GM21526 (cell line): ENCODE results near the gene HIPK2.

Experiments
- ATAC-seq: cut with Tn5 transposase; IDR thresholded peaks from one replicate; pipeline ENCODE4 v1.9.1; 2021; ENCODE audit warnings: moderate library complexity; ENCODE audit not compliant: unreplicated experiment, low FRiP score

Gene HIPK2

GRCh38 chr7:139783647-139784385 is 6.0 kb upstream of the HIPK2 start:
- no peak for ATAC-seq

- ATAC-seq = no peak
Observed at GRCh38 chr7:139782932-139783331, 5.1 kb upstream of the HIPK2 start.

GRCh38 chr7:139777133-139777891 is 486 bp downstream of the HIPK2 start:
- ATAC-seq = no peak

- no peak for ATAC-seq
Observed at GRCh38 chr7:139776486-139777132, 1.2 kb downstream of the HIPK2 start.

- ATAC-seq = peak; percentile 39
Observed at GRCh38 chr7:139775829-139776266, 1.9 kb downstream of the HIPK2 start.

GRCh38 chr7:139774376-139774775 is 3.4 kb downstream of the HIPK2 start:
- ATAC-seq = no peak

GRCh38 chr7:139773371-139773770 is 4.4 kb downstream of the HIPK2 start:
- no peak for ATAC-seq

GRCh38 chr7:139772873-139773272 is 4.9 kb downstream of the HIPK2 start:
- ATAC-seq = no peak

GRCh38 chr7:139772115-139772514 is 5.7 kb downstream of the HIPK2 start:
- no peak for ATAC-seq

GRCh38 chr7:139771001-139771956 is 6.5 kb downstream of the HIPK2 start:
- no peak for ATAC-seq

- no peak for ATAC-seq
Observed at GRCh38 chr7:139769761-139770160, 8.0 kb downstream of the HIPK2 start.

- no peak for ATAC-seq
Observed at GRCh38 chr7:139769066-139769465, 8.7 kb downstream of the HIPK2 start.

GRCh38 chr7:139768249-139768824 is 9.5 kb downstream of the HIPK2 start:
- no peak for ATAC-seq

- ATAC-seq = peak; percentile 80
Observed at GRCh38 chr7:139767561-139767982, 10.2 kb downstream of the HIPK2 start.

GRCh38 chr7:139765143-139765542 is 12.7 kb downstream of the HIPK2 start:
- ATAC-seq = no peak

- ATAC-seq = no peak
Observed at GRCh38 chr7:139763330-139763729, 14.5 kb downstream of the HIPK2 start.

- ATAC-seq = no peak
Observed at GRCh38 chr7:139762886-139763285, 14.9 kb downstream of the HIPK2 start.

GRCh38 chr7:139758388-139758787 is 19.4 kb downstream of the HIPK2 start:
- ATAC-seq = no peak

GRCh38 chr7:139757968-139758367 is 19.8 kb downstream of the HIPK2 start:
- no peak for ATAC-seq

GRCh38 chr7:139753693-139754111 is 24.1 kb downstream of the HIPK2 start:
- ATAC-seq = no peak
